HG03108 (cell line): ENCODE measurements around the gene DUS3L.
"Not testable (repeated sequence)": the region's sequence is repeated elsewhere in the genome, so short reads cannot be mapped to it uniquely, and the experiment has no call there.

Experiments used
- ATAC-seq: cut with Tn5 transposase; IDR thresholded peaks from one replicate; pipeline ENCODE4 v1.9.1; 2021; ENCODE audit warnings: moderate library complexity; ENCODE audit not compliant: unreplicated experiment

Gene DUS3L

DNA sequence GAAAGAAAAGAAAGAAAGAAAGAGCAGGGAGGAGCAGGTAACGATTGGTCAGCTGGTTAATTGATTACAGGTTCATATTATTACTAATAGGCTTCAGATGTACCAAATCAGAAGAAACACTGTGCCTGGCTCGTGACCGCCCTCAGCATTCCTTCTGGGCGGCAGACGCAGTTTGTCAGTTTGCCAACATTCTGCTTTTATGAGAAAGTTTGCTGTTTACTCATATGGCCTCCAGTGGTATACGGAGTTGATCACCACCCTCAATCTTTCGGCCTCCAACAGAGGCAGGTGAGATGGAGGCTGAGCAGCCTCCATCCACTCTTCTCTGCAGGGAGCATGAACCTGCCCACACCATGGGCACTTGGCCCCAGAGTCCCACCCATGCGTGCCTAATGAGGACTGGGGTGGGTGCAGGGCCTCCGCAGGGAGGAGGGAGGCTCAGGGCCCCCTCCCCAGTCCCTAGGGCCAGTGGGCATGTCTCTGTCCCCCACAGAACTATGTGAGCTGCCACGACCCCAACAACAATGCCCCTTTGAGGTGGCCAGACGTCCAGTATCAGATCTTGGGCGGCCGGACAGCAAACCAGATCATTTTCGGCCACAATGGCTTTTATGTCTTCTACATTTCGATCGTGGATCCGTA, 15.2 kb downstream of the DUS3L start:
- ATAC-seq, result no peak

DNA sequence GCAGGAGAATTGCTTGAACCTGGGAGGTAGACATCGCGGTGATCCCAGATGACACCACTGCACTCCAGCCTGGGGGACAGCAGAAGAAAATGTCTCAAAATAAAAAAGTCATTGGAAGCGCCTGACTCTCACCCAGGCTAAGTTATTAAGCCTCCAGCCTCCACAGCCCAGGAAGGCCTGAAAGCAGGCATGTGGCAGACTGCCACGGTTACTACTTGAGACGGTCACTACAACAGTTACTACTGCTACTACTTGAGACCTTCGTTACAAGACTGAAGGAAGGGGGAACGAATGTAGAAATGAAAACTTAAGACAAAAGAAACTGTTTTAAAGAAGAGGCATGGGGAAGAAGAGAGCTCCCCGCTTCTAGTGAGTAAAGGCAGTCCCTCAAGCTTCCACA, 16.0 kb downstream of the DUS3L start:
- ATAC-seq, result no peak

DNA sequence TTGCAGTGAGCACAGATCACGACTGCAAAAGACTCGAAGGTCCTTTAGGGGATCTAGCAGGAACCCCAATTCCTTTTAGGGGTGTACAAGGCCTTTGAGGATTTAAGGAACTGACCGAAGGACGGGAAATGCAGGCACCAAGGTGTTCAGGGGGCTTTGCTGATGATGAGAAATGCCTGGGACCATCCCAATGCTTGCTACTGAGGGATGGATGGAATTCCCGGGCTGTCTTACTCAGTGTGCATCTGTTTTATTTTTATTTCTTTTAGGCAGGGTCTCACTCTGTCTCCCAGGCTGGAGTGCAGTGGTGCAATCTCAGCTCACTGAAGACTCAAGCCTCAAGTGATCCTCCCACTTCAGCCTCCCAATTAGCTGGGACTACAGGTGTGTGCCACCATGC, 17.7 kb downstream of the DUS3L start:
- no peak for ATAC-seq

DNA sequence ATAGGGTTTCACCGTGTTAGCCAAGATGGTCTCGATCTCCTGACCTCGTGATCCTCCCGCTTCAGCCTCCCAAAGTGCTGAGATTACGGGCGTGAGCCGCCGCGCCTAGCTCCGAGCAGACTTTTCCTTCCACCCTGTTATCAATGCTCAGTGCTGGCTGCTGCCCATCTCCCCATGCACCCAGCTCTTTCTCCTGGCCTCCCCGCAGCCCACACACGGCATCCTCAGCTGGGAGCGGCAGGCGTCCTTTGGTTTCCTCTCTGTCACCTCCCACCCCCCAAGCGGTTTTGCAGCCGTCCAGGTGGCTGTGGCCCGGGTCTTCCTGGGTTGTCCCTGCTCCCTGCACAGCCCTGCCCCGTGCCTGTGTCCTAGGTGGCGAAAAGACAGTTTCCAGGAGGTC, 18.5 kb downstream of the DUS3L start:
- ATAC-seq, result no peak

DNA sequence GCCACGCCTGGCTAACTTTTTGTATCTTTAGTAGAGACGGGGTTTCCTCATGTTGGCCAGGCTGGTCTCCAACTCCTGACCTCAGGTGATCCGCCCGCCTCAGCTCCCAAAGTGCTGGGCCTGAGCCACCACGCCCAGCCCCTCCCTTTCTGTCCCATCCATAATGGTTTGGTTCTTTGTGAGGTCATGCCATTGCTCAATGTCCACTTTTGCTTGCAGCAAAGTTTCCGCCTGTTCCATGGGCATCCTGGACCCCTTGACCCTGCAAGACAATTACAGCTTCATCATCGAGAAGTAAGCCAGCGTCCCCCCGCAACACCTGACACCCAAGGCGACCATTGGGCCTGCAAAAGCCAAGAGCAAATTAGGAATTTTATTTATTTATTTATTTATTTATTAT, 23.0 kb downstream of the DUS3L start:
- ATAC-seq, result no peak

DNA sequence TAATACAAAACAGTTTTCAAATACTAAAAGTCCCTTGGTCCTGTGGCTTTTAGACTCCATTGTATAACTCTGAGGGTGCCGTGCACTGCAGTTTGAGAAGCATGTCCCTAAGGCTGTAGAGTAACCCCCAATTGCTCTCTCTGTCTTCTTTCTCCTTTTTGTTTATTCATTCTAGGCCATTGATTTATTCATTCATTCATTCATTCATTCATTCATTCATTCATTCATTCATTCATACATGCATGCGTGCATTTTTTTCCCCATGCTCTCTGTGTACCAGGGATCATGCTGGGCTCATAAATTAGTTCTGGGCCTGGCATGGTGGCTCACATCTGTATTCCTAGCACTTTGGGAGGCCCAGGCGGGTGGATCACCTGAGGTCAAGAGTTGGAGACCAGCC, 25.7 kb downstream of the DUS3L start:
- ATAC-seq, result no peak

DNA sequence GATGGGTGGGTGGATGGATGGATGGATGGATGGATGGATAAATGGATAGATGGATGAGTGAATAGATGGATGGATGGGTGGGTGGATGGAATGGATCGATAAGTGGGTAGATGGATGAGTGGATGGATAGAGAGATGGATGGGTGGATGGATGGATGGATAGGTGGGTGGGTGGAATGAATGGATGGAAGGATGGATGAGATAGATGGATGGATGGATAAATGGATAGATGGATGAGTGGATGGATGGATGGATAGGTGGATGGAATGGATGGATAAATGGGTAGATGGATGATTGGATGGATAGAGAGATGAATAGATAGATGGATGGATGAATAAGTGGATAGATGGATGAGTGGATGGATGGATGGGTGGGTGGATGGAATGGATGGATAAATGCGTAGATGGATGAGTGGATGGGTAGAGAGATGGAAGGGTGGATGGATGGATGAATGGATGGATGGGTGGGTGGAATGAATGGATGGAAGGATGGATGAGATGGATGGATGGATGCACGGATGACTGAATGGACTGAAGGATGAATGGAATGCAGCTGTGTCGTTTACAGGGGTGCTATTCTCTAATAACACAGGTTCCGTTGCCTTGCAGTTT, 28.2 kb downstream of the DUS3L start:
- ATAC-seq, result no peak

DNA sequence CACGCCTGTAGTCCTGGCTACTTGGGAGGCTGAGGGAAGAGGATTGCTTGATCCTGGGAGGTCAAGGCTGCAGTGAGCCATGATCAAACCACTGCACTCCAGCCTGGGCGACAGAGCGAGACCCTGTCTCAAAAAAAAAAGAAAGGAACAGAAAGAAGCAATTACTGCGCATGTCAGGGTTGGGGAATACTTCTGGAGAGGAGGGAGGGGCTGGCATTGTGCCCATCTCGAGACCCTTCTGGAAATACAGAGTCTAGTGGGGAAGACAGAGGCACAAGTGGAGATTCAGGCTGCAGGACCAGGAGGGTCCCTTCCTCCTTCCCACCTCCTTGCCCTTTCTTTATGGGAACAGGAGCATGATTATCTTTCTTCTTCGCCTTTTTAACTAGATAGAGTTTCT, 37.2 kb downstream of the DUS3L start:
- ATAC-seq, result no peak

DNA sequence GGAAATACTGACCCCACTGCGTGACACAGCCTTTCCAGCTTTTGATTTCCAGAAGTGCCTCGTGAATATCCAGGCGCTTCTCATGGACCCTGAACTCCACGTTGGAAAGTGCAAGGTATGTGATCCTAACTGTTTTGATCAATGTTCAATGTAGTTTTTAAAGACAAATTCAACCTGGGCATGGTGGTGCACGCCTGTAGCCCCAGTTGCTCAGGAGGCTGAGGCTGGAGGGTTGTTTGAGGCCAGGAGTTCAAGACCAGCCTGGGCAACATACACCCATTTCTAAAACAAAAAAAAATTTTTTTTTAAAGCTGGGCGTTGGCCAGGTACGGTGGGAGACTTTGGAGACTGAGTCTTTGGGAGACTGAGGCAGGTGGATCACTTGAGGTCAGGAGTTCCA, 39.3 kb downstream of the DUS3L start:
- no peak for ATAC-seq

DNA sequence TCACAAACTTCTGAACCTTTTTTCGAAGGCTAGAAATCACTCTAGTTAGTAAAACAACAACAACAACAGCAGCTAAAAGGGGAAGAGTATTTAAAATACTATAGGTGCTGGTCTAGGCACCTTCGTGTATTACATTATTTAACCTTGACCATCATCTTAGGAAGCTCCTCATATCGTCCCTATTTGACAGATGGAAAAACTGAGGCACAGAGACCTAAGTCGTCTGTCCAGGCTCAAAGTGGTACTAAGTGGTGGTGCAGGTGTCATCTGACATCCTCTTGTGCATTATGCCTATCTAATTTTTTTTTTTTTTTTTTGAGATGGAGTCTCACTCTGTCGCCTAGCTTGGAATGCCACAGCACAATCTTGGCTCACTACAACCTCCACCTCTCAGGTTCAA, 41.5 kb downstream of the DUS3L start:
- ATAC-seq, result no peak

DNA sequence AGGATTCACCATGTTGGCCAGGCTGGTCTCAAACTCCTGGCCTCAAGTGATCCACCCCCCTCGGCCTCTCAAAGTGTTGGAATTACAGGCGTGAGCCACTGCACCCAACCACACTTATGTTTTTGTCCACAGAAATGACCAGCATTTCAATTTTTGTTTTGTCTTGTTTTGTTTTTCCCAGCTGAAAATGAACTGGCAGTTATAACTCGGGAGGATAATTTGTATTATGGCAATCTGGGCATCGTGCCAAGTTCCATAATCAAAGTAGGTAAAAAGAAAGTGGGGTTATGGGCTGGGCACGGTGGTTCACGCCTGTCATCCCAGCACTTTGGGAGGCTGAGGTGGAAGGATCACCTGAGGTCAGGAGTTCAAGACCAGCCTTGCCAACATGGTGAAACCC, 42.0 kb downstream of the DUS3L start:
- not testable (repeated sequence) for ATAC-seq

DNA sequence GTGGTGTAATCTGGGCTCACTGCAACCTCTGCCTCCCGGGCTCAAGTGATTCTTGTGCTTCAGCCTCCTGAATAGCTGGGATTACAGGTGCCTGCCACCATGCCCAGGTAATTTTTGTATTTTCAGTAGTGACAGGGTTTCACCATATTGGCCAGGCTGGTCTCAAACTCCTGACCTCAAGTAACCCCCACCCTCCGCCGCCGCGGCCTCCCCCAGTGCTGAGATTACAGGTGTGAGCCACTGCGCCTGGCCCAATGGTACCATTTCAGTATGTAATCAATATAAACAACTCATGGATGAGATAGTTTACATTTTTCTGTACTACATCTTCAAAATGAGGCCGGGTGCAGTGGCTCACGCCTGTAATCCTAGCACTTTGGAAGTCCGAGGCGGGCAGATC, 46.0 kb downstream of the DUS3L start:
- ATAC-seq, result not testable (repeated sequence)

DNA sequence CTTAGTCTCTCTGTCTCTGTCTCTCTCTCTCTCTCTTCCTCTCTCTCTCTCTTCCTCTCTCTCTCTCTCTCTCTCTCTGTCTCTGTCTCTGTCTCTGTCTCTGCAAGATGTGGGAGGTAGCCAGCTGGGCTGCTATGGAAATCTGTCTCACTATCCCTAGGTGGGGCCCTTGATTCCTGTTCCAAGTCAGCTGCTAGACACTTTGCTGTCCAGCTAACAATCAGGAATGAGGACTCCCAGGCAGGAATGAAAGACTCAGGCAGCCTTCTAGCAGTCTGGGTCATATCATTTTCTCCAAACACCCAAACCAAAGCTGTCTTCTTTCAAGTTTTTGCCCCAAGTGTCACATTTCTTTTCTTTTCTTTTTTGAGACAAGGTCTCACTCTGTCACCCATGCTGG, 47.3 kb downstream of the DUS3L start:
- ATAC-seq, result no peak

DNA sequence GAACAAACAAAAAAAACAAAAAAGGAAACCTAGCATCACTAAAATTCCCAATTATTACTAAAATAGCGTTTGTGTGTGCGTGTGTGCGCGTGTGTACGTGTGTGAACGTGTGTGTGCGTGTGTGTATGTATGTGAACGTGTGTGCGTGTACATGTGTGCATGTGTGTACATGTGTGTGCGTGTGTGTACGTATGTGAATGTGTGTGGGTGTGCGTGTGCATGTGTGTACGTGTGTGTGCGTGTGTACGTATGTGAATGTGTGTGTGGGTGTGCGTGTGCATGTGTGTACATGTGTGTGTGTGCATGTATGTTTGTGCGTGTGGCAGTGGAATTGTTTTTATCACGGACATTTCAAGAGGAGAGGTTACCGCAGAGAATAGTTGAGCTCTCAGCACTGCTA, 48.9 kb downstream of the DUS3L start:
- no peak for ATAC-seq

DNA sequence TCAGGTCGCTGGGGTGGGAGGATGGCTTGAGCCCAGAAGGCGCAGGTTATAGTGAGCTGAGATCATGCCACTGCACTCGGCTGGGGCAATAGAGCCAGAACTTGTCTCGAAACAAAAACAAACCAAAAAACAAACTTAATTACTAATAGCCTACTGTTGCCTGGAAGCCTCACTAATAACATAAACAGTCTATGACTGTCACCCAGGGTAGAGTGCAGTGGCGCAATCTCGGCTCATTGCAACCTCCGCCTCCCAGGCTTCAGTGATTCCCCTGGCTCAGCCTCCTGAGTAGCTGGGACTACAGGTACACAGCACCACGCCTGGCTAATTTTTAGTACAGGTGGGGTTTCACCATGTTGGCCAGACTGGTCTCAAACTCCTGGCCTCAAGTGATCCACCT, 52.5 kb downstream of the DUS3L start:
- no peak for ATAC-seq
